Stomach (tissue), 4 donors: ENCODE data around the gene BBLN.

Experiments
- POLR2A ChIP-seq, 4 donors: fragments of 450-650 bp; IDR thresholded peaks; one replicate each; pipeline ENCODE4 v1.6.1; 2016; ENCODE audit warnings: antibody characterized with exemption in 4 of 4, control low read depth in 2 of 4, mild to moderate bottlenecking in 1 of 4, moderate library complexity in 1 of 4
- TF ChIP-seq, protein P1 (sequence below), 7 experiments: fragments of 450-650 bp in 4 of 7; fragments of 200-600 bp in 3 of 7; sonication (generic) in 3 of 7; IDR thresholded peaks; one replicate each; pipeline ENCODE4 v1.5.1; 2016 to 2019; ENCODE audit warnings: antibody characterized with exemption in 7 of 7, control low read depth in 2 of 7, mild to moderate bottlenecking in 1 of 7

DNA sequence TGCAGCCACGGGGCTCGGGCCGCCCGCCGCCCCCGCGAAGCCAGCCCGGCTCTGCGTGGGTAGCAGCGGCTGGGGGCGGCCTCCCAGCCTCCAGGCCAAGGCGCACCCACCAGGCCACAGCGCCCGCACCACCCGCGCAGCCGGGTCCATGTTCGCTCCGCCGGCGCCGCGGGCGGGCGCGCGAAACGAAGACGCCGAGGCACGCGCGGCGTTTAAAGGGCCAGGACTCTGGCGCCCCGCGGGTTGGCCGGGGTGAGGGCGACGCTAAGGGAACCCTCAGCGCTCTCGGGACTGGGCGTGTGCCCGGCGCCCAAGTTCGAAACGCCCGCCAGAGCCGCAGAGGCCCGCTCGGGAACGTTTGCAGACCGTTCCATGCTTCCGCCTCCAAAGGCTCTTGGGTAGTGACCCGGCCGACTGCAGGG is 32.5 kb upstream of the BBLN start, which contains the start of gene PTGES2:
- TF ChIP-seq, protein P1, sequence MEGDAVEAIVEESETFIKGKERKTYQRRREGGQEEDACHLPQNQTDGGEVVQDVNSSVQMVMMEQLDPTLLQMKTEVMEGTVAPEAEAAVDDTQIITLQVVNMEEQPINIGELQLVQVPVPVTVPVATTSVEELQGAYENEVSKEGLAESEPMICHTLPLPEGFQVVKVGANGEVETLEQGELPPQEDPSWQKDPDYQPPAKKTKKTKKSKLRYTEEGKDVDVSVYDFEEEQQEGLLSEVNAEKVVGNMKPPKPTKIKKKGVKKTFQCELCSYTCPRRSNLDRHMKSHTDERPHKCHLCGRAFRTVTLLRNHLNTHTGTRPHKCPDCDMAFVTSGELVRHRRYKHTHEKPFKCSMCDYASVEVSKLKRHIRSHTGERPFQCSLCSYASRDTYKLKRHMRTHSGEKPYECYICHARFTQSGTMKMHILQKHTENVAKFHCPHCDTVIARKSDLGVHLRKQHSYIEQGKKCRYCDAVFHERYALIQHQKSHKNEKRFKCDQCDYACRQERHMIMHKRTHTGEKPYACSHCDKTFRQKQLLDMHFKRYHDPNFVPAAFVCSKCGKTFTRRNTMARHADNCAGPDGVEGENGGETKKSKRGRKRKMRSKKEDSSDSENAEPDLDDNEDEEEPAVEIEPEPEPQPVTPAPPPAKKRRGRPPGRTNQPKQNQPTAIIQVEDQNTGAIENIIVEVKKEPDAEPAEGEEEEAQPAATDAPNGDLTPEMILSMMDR (IDR thresholded peaks at IDR 0.05), result no peak
- TF ChIP-seq POLR2A (IDR thresholded peaks at IDR 0.05), result no peak
